Activated T-helper 1 cell treated with anti-CD3 and anti-CD28 coated beads, Interleukin-12 subunit alpha, Interleukin-12 subunit beta, Interleukin-2, Interleukin-4 antibody, amounts not matched to agents 30 ng/mL and 10 ng/mL and 1 ng/mL, durations not matched to agents 14 hours and 24 hours and 36 hours (primary cell): Measurements from ENCODE around the gene PLAA. TPM values are rescaled to one million over a fixed set of nuclear protein-coding genes. Genes with fewer than 3 reads are reported as not detected.

Experiments
- DNase-seq: peaks from one replicate; pipeline ENCODE4 v3.0.0; 2021; ENCODE audit warnings: low spot score
- H3K27ac Mint-ChIP-seq: one replicate; pipeline ENCODE4 v1.8.0; 2021; ENCODE audit warnings: mild to moderate bottlenecking, mixed read lengths
- H3K27me3 Mint-ChIP-seq: one replicate; pipeline ENCODE4 v1.8.0; 2022; ENCODE audit warnings: mild to moderate bottlenecking, moderate library complexity, mixed read lengths; ENCODE audit not compliant: insufficient read depth
- H3K36me3 Mint-ChIP-seq: one replicate; pipeline ENCODE4 v1.8.0; 2021; ENCODE audit warnings: low read depth, mixed read lengths
- H3K4me1 Mint-ChIP-seq: one replicate; pipeline ENCODE4 v1.8.0; 2021; ENCODE audit warnings: low read depth, mixed read lengths
- H3K4me3 Mint-ChIP-seq: one replicate; pipeline ENCODE4 v1.8.0; 2021; ENCODE audit warnings: mild to moderate bottlenecking, moderate library complexity, mixed read lengths
- H3K9me3 Mint-ChIP-seq: one replicate; pipeline ENCODE4 v1.8.0; 2021; ENCODE audit warnings: mixed read lengths
- intact Hi-C: fragments of 100-400 bp; cut with micrococcal nuclease; formaldehyde crosslinking; loops from one replicate; pipeline ENCODE4 v1.15.1; 2024
- total RNA-seq: library from RNA; stranded (reverse); gene quantifications from 2 replicates; pipeline ENCODE4 v1.2.3, GENCODE V29; 2022

The PLAA gene
- total RNA-seq = 46.9 and 48.6 TPM in 2 replicates

DNA sequence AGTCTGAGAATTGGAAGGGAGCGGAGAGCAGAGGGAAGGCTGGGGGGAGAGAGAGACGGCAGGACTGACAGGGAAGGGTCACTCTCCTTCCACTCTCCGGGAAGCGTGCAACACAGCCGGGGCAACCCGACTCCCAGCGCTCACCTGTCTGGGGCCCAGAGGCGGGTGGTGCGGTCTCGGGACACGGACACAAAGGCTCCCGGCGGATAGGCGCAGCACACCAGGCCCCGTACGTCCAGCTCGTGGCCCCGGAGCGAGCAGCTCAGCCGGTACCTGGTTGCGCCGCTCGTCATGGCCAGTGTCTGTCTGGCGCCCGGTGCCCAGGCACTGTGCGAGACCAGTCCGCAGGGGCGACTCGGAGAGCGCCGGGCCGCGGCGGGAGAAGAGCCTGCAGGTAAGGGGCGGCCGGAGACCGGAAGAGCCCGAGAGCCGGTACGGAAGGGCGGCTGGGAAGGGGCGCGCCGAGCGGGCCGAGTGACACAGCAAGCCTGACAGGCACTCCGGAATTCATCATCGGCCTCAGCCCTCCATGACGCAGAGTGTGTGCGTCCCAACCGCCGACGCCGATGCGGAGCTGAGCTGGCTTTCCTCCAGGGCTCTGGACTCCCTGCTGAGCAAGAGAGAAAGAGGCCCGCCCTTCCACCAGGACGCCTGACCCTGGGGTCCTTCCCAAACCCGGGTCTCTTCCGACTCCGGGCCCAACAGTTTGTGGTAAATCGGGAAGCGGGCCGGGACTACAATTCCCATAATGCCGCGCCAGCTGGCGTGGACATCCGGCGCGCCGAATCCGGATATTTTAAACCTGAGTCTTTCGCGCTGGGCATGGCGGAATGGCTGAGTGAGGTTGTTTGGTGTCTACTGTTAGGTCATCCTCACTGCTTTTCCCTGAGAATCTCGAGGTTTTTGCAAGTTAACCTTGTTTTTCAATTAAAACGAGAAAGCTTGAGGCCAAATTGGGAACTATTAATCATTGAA is at the start of gene PLAA:
Gene PLAA, minus strand, starts transcription at position 490 of the 975 bp plus-strand sequence. Its CDS starts 197 bp downstream, at position 293.
- Mint-ChIP-seq H3K4me3 (peak within 1 kb of the TSS; percentile 95), H3K4me1 (peaks cover 48% of the 10 kb centered on the region), H3K27ac (peak within 1 kb of the TSS; percentile 100), H3K27me3 (no peaks in the 10 kb centered on the region), H3K36me3 (peaks cover 16% of the 10 kb centered on the region), H3K9me3 (no peaks in the 10 kb centered on the region)
- intact Hi-C loops = loop anchor here (1.0 to 2.0 kb wide), 4 partner anchors 9 to 626 kb away; partner anchors contain the start of genes C9orf72, CAAP1, IFT74 and MOB3B
- DNase-seq = peak; percentile 82

DNA sequence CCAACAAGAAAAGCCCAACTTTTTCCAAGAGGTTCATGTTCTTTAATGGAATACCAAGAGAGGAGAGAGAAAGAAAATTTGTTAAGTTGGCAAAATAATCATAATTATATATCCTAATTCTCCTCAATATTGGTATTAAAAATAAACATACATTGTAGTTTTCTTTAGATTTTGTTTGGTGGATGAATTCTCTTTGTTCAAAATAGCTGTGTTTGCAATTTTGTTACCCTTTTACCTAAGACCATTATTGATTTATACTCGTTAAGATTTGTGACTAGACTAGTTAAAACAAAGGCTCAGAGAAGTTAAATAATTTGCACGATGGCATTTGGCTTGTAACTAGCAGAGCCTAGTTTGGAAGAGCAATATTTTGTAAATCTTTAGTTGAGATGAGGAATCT is 48.8 kb upstream of the PLAA start:
- Mint-ChIP-seq H3K36me3 (no peaks in the 10 kb centered on the region), H3K4me1 (no peaks in the 10 kb centered on the region), H3K9me3 (no peaks in the 10 kb centered on the region), H3K27me3 (no peaks in the 10 kb centered on the region), H3K4me3 (no peak overlapping the region), H3K27ac (no peak overlapping the region)
- intact Hi-C loops = no loop called here
- DNase-seq = no peak

DNA sequence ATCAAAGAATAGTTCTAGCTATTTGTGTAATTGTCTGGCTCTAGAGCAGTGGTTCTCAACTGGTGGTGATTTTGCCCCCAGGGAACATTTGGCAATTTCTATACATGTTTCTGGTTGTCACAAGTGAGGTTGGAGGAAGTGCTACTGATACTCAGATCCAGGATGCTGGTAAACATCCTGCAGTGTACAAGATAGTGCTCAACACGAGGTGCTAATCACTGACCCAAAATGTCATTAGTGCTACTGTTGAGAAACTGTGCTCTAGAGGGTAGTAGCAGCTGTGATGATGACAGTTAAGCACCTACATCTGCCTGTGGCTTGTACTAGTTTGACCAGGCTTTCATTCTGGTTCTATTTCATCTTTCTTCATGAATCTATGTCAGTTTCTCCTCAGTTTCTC is 36.3 kb upstream of the PLAA start:
- no peak overlapping the region for H3K27ac Mint-ChIP-seq
- H3K4me1 Mint-ChIP-seq = no peaks in the 10 kb centered on the region
- H3K36me3 Mint-ChIP-seq = peaks cover 3% of the 10 kb centered on the region
- DNase-seq = no peak
- no peak overlapping the region for H3K4me3 Mint-ChIP-seq
- H3K27me3 Mint-ChIP-seq = no peaks in the 10 kb centered on the region
- intact Hi-C loops = no loop called here
- H3K9me3 Mint-ChIP-seq = no peaks in the 10 kb centered on the region

DNA sequence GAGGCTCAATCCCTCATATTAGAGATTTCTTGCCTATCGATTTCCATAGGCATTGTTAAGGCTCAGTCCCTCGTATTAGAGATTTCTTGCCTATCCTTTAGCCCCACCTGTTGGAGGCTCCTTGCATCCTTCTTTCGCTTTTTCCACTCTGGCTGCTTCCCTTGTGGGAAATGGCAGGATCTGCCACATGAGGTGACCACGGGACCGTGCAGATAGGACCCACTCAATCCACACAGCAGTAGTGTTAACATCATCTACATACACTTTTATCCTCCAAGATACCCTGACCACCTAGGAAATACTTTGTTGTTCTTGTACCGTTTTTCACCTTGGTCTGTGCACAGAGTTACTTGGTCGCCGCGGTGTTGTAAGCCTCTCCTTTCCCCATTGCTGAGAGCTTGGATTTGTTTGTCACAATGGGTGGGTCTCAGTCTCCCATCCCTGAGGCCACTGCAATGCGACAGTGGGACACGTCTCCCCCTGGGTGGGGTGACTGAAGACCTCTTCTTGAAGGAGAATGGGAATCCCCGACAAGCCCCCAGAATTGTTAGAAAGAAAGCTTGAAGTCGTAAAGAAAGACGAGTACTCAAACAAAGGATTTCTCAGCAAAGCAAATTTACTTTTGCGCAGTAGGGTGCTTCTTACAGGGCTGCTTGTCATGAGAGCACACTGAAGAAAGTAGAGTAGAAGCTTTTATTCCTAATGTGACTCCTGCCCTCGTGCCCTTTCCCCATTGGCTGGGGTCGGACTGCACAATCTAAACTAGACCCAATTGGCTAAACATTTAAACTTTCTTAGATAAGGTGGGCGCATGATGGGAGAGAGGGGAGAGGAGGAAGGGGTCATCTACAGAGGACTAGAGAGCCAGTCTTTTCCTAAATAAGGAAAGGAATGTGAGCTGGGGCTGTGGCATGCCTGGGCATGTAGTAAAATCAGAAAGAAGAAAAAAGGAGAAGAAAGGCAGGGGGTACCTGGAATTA is 29.0 kb upstream of the PLAA start:
- intact Hi-C loops = no loop called here
- Mint-ChIP-seq H3K36me3 (no peaks in the 10 kb centered on the region), H3K27me3 (no peaks in the 10 kb centered on the region), H3K4me1 (no peaks in the 10 kb centered on the region), H3K9me3 (no peaks in the 10 kb centered on the region), H3K4me3 (no peak overlapping the region), H3K27ac (no peak overlapping the region)
- DNase-seq = no peak

DNA sequence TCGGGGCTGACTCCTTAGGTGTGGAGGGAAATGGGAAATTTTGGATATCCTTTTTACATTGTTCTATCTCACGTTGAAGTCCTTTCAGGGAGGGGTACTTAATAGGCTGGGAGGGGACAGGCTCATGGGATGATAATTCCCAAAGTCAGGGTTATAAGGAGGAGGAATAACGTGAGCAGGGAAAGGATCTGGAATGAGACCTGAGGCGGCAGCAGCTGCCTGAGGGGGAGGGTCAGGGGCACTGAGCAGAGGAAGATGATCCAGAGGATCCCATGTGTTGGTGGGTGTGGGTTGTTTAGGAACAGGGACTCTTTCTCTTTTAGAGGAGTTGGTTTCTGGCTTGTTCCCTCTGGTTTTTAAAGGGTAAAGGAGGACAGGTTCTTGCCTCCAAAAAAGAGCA is 27.9 kb upstream of the PLAA start:
- Mint-ChIP-seq H3K27ac (no peak overlapping the region), H3K9me3 (peaks cover 1% of the 10 kb centered on the region), H3K36me3 (no peaks in the 10 kb centered on the region), H3K4me3 (no peak overlapping the region), H3K27me3 (peaks cover under 1% of the 10 kb centered on the region), H3K4me1 (no peaks in the 10 kb centered on the region)
- intact Hi-C loops = no loop called here
- no peak for DNase-seq

DNA sequence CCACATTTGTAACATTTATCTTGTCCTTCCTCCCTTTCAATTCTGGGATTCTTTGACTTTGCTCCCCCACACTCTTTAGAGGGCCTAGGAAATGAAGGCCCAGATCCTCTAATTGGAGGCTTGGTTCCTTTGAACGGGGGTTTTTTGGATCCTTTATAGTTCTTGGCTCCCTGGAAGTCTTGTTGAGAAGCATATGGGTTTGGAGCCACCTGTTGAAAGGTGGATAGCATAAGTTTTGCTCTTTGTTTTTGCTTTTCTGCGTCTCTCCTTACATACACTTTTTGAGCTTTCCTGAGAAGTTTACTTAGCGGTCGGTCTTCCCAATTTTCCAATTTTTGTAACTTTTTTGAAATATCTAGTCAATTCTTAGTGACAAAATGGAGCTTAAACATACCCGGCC is 26.9 kb upstream of the PLAA start:
- peaks cover 8% of the 10 kb centered on the region for H3K9me3 Mint-ChIP-seq
- H3K4me3 Mint-ChIP-seq = no peak overlapping the region
- no peak for DNase-seq
- no peaks in the 10 kb centered on the region for H3K4me1 Mint-ChIP-seq
- H3K27me3 Mint-ChIP-seq = peaks cover 2% of the 10 kb centered on the region
- no peaks in the 10 kb centered on the region for H3K36me3 Mint-ChIP-seq
- intact Hi-C loops = no loop called here
- H3K27ac Mint-ChIP-seq = no peak overlapping the region

DNA sequence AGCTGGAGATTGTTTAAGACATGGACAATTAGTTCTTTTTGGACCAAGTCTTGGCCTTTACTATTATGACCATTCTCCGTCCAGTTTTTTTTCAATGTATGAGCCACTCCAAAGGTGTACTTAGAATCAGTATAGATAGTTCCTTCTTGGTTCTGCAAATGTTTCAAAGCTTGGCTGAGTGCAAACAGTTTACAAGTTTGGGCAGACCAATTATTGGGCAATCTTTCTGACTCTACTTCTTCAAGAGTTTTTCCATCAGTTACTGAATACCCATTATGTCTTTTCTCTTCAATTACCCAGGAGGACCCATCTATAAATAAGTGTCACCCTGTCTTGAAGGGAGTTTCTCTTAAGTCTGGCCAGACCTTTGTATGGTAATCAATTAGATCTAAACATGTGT is 24.7 kb upstream of the PLAA start:
- Mint-ChIP-seq H3K36me3 (no peaks in the 10 kb centered on the region), H3K4me3 (no peak overlapping the region), H3K27me3 (peaks cover 2% of the 10 kb centered on the region), H3K27ac (no peak overlapping the region), H3K4me1 (no peaks in the 10 kb centered on the region), H3K9me3 (peaks cover 8% of the 10 kb centered on the region)
- intact Hi-C loops = no loop called here
- no peak for DNase-seq

DNA sequence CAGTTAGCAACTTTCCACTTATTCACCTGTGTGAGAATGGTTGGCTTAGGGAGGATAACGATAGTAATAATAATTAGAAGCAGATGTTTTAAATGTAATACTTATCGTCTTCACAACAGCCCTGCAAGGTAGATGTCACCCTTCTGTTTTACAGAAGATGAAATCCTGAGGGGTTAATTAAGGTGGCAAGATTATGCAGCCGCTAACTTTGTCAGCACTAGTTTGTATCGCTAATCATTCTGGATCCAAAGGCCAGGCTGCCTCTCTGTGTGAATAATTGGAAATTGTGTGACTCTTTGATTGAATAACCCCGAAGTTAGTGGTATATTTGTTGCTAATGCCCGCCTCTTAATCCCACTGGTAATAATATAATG is 9.8 kb upstream of the PLAA start:
- Mint-ChIP-seq H3K36me3 (peaks cover 4% of the 10 kb centered on the region), H3K4me3 (peak overlapping the region; percentile 89), H3K27me3 (no peaks in the 10 kb centered on the region), H3K4me1 (peaks cover 44% of the 10 kb centered on the region), H3K27ac (peak overlapping the region; percentile 90), H3K9me3 (no peaks in the 10 kb centered on the region)
- intact Hi-C loops = loop anchor here (1.0 to 2.0 kb wide), 4 partner anchors 10 to 616 kb away; partner anchors contain the start of genes C9orf72, CAAP1 and PLAA
- DNase-seq = no peak

DNA sequence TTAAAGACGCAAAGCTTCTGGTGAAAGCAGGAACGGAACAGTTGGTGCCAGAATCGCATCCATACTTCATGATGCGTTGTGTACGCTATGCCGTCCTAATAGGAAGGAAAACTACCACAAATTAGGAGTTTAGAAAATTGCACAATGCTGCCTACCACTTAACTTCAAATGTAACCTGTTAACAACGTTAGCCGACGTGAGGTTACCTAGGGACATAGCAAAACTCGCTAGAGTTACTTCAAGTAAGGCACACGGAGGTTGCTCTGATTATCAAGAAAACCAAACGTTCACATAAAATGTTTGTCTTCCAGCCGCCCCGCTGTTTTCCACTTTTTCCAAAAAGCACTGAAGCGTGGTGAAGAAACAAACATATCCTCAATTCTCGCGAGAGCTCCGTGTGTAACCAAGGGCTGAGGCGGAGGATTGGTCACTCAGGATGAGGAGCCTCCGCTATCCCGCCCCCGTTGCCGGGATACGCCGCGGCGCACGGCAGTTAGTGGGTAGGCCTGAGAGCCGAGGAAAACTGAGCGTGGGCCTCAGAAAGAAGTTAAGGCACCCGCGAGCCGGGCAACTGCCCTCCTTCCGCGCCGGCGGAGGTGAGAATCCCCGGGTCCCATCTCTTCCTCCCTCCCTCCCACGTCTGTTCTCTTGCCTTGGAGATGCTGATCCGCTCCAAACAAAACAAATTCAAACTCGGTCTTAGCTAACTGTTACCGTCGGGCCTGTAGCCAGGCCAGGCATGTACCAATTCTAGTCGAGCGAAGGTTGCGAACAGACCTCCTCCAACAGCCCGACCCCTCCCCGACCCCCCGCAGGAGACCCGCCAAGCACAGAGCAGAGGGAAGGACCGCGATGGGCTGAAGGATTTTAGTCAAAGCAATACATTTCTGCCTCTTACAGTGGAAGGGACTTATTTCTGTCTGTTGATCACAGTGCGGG is 9.1 kb upstream of the PLAA start, which contains the start of gene IFT74:
Gene IFT74, plus strand, starts transcription at position 492 of the 939 bp plus-strand sequence. CDS start 5,556 bp downstream, outside the sequence.
- peak; percentile 94 for DNase-seq
- no peaks in the 10 kb centered on the region for H3K9me3 Mint-ChIP-seq
- intact Hi-C loops = loop anchor here (1.0 to 2.0 kb wide), 4 partner anchors 9 to 617 kb away; partner anchors contain the start of genes C9orf72, CAAP1 and PLAA
- peak within 1 kb of the TSS; percentile 89 for H3K4me3 Mint-ChIP-seq
- no peaks in the 10 kb centered on the region for H3K36me3 Mint-ChIP-seq
- no peaks in the 10 kb centered on the region for H3K27me3 Mint-ChIP-seq
- peaks cover 40% of the 10 kb centered on the region for H3K4me1 Mint-ChIP-seq
- peak within 1 kb of the TSS; percentile 90 for H3K27ac Mint-ChIP-seq

DNA sequence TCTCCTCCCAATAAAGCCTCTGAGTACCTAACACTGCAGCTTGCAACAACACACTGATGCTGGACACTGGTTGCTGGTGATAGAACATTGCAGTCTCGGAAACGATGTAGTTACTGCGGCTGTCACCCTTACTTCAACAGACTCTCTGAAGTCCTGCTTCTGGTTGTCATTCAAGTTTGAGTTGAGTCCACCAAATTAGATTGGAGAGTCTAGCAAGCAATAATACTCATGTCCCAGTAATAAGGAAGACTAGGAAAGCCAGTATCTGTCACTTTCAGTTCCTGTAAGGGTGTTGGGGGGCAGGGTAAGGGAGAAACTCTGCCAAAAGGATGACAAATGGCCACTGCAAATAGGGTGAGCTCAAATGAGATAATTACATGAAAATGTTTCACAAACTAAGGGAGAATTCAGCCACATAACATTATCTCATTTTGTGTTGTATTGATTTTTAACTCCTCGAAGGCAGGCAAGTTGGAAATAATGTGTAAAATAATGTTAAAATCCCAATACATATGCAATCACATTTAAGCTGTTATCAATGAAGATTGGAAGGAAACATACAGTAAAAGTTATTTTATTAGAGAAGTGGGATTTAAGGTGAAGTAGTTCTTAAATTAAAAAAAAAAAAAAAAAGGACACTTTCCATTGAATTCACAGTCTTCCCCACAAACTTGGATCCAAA is 8.3 kb upstream of the PLAA start:
- Mint-ChIP-seq H3K9me3 (no peaks in the 10 kb centered on the region), H3K4me3 (peak overlapping the region; percentile 89), H3K4me1 (peaks cover 40% of the 10 kb centered on the region), H3K27me3 (no peaks in the 10 kb centered on the region), H3K36me3 (no peaks in the 10 kb centered on the region), H3K27ac (peak overlapping the region; percentile 90)
- DNase-seq = no peak
- intact Hi-C loops = no loop called here

DNA sequence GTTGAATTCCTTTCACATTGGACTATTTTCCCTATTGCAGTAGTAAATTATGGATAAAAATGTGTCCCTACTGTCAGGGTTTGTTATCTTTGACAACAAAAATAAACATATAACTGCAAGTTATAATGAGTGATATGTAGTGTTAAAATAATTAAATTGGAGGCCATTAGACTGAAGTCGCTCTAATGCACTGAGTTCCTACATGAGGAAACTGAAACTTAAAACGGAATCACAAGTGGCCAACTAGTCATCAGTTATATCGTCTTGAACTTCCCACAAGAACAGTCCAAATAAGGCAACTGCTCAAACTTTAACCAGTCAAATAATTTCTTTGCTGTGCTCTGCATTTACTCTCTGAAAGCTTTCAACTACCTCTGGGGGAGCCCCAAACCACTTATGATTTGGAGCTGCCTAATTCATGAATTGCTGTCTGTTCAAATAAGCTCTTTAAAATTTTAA is 7.0 kb upstream of the PLAA start:
- no peaks in the 10 kb centered on the region for H3K27me3 Mint-ChIP-seq
- no peak for DNase-seq
- no peaks in the 10 kb centered on the region for H3K36me3 Mint-ChIP-seq
- intact Hi-C loops = no loop called here
- H3K27ac Mint-ChIP-seq = peak overlapping the region; percentile 74
- no peaks in the 10 kb centered on the region for H3K9me3 Mint-ChIP-seq
- peak overlapping the region; percentile 56 for H3K4me3 Mint-ChIP-seq
- peaks cover 45% of the 10 kb centered on the region for H3K4me1 Mint-ChIP-seq
